ENCODE results near the gene PEX14. TPM values are rescaled to one million over a fixed set of nuclear protein-coding genes. Genes with fewer than 3 reads are reported as not detected.

Gene PEX14
- total and polyA plus RNA-seq, 5 donors, result 17.5 to 24.6 (median 20.8) TPM

- ATAC-seq (no peak), DNase-seq (no peak)
- Histone ChIP-seq H3K27me3 (ENCODE audit: control insufficient read depth, insufficient read depth) (no peaks in the 10 kb centered on the region), H3K27ac (ENCODE audit: low read length) (no peak overlapping the region), H3K4me3 (ENCODE audit: low read length) (no peak overlapping the region), H3K4me1 (ENCODE audit: control insufficient read depth, insufficient read depth, low read length) (no peaks in the 10 kb centered on the region), H3K9me3 (ENCODE audit: control insufficient read depth, low read length) (no peaks in the 10 kb centered on the region)
- WGBS, result 96% methylated on average over 23 of the region's 23 CpGs
- intact Hi-C loops (cut with DNase I), result no loop called here
Observed at GRCh38 chr1:10617931-10618885, 143.5 kb downstream of the PEX14 start.

- intact Hi-C loops (cut with DNase I), result no loop called here
- WGBS, result 89% methylated on average over 12 of the region's 12 CpGs
- ATAC-seq (no peak), DNase-seq (no peak)
- no peaks in the 10 kb centered on the region for H3K4me1 ChIP-seq (ENCODE audit: control insufficient read depth, insufficient read depth, low read length)
- H3K9me3 ChIP-seq (ENCODE audit: control insufficient read depth, low read length), result no peaks in the 10 kb centered on the region
- no peak overlapping the region for H3K4me3 ChIP-seq (ENCODE audit: low read length)
- no peak overlapping the region for H3K27ac ChIP-seq (ENCODE audit: low read length)
- no peaks in the 10 kb centered on the region for H3K27me3 ChIP-seq (ENCODE audit: control insufficient read depth, insufficient read depth)
Observed at GRCh38 chr1:10620776-10621175, 146.0 kb downstream of the PEX14 start.

- H3K4me1 ChIP-seq (ENCODE audit: control insufficient read depth, insufficient read depth, low read length), result no peaks in the 10 kb centered on the region
- 88% methylated on average over 9 of the region's 9 CpGs for WGBS
- no peak overlapping the region for H3K27ac ChIP-seq (ENCODE audit: low read length)
- H3K9me3 ChIP-seq (ENCODE audit: control insufficient read depth, low read length), result no peaks in the 10 kb centered on the region
- intact Hi-C loops (cut with DNase I), result no loop called here
- DNase-seq, result no peak
- ATAC-seq, result no peak
- H3K27me3 ChIP-seq (ENCODE audit: control insufficient read depth, insufficient read depth), result no peaks in the 10 kb centered on the region
- H3K4me3 ChIP-seq (ENCODE audit: low read length), result no peak overlapping the region
Observed at GRCh38 chr1:10621906-10622305, 147.2 kb downstream of the PEX14 start.

GRCh38 chr1:10622910-10623685 lies 148.3 kb downstream of the PEX14 start:
- intact Hi-C loops (cut with DNase I), result no loop called here
- Histone ChIP-seq H3K27ac (ENCODE audit: low read length) (no peak overlapping the region), H3K4me1 (ENCODE audit: control insufficient read depth, insufficient read depth, low read length) (no peaks in the 10 kb centered on the region), H3K27me3 (ENCODE audit: control insufficient read depth, insufficient read depth) (no peaks in the 10 kb centered on the region), H3K4me3 (ENCODE audit: low read length) (no peak overlapping the region), H3K9me3 (ENCODE audit: control insufficient read depth, low read length) (no peaks in the 10 kb centered on the region)
- 91% methylated on average over 24 of the region's 24 CpGs for WGBS
- DNase-seq (no peak), ATAC-seq (no peak)

- no peak for DNase-seq
- H3K27ac ChIP-seq (ENCODE audit: low read length), result no peak overlapping the region
Observed at GRCh38 chr1:10623686-10624145, 149.0 kb downstream of the PEX14 start.

GRCh38 chr1:10624256-10625050 lies 149.7 kb downstream of the PEX14 start:
- Histone ChIP-seq H3K4me3 (ENCODE audit: low read length) (no peak overlapping the region), H3K4me1 (ENCODE audit: control insufficient read depth, insufficient read depth, low read length) (no peaks in the 10 kb centered on the region), H3K27ac (ENCODE audit: low read length) (no peak overlapping the region), H3K27me3 (ENCODE audit: control insufficient read depth, insufficient read depth) (no peaks in the 10 kb centered on the region), H3K9me3 (ENCODE audit: control insufficient read depth, low read length) (no peaks in the 10 kb centered on the region)
- 94% methylated on average over 26 of the region's 26 CpGs for WGBS
- no peak for DNase-seq
- no peak for ATAC-seq
- intact Hi-C loops (cut with DNase I), result no loop called here

More at GRCh38 chr1:10623686-10624145, 149.0 kb downstream of the PEX14 start:
- no peak overlapping the region for H3K4me3 ChIP-seq (ENCODE audit: low read length)
- WGBS, result 87% methylated on average over 12 of the region's 12 CpGs
- H3K4me1 ChIP-seq (ENCODE audit: control insufficient read depth, insufficient read depth, low read length), result no peaks in the 10 kb centered on the region
- H3K9me3 ChIP-seq (ENCODE audit: control insufficient read depth, low read length), result no peaks in the 10 kb centered on the region
- intact Hi-C loops (cut with DNase I), result no loop called here
- no peak for ATAC-seq
- H3K27me3 ChIP-seq (ENCODE audit: control insufficient read depth, insufficient read depth), result no peaks in the 10 kb centered on the region

GRCh38 chr1:10625076-10625475 lies 150.3 kb downstream of the PEX14 start:
- Histone ChIP-seq H3K27ac (ENCODE audit: low read length) (no peak overlapping the region), H3K4me1 (ENCODE audit: control insufficient read depth, insufficient read depth, low read length) (no peaks in the 10 kb centered on the region), H3K4me3 (ENCODE audit: low read length) (no peak overlapping the region), H3K27me3 (ENCODE audit: control insufficient read depth, insufficient read depth) (no peaks in the 10 kb centered on the region), H3K9me3 (ENCODE audit: control insufficient read depth, low read length) (no peaks in the 10 kb centered on the region)
- intact Hi-C loops (cut with DNase I), result no loop called here
- WGBS, result 90% methylated on average over 9 of the region's 9 CpGs
- DNase-seq, result no peak
- ATAC-seq, result no peak

GRCh38 chr1:10625554-10625953 lies 150.8 kb downstream of the PEX14 start:
- Histone ChIP-seq H3K27me3 (ENCODE audit: control insufficient read depth, insufficient read depth) (no peaks in the 10 kb centered on the region), H3K4me1 (ENCODE audit: control insufficient read depth, insufficient read depth, low read length) (no peaks in the 10 kb centered on the region), H3K27ac (ENCODE audit: low read length) (no peak overlapping the region), H3K4me3 (ENCODE audit: low read length) (no peak overlapping the region), H3K9me3 (ENCODE audit: control insufficient read depth, low read length) (no peaks in the 10 kb centered on the region)
- intact Hi-C loops (cut with DNase I), result no loop called here
- 83% methylated on average over 10 of the region's 10 CpGs for WGBS
- DNase-seq (no peak), ATAC-seq (no peak)

- Histone ChIP-seq H3K27me3 (ENCODE audit: control insufficient read depth, insufficient read depth) (no peaks in the 10 kb centered on the region), H3K4me3 (ENCODE audit: low read length) (no peak overlapping the region), H3K4me1 (ENCODE audit: control insufficient read depth, insufficient read depth, low read length) (no peaks in the 10 kb centered on the region), H3K9me3 (ENCODE audit: control insufficient read depth, low read length) (no peaks in the 10 kb centered on the region), H3K27ac (ENCODE audit: low read length) (no peak overlapping the region)
- ATAC-seq (no peak), DNase-seq (no peak)
- 92% methylated on average over 13 of the region's 13 CpGs for WGBS
- intact Hi-C loops (cut with DNase I), result no loop called here
Observed at GRCh38 chr1:10626131-10626731, 151.5 kb downstream of the PEX14 start.

GRCh38 chr1:10626791-10627410 lies 152.2 kb downstream of the PEX14 start:
- intact Hi-C loops (cut with DNase I), result no loop called here
- 90% methylated on average over 22 of the region's 22 CpGs for WGBS
- Histone ChIP-seq H3K4me3 (ENCODE audit: low read length) (no peak overlapping the region), H3K9me3 (ENCODE audit: control insufficient read depth, low read length) (no peaks in the 10 kb centered on the region), H3K27ac (ENCODE audit: low read length) (no peak overlapping the region), H3K4me1 (ENCODE audit: control insufficient read depth, insufficient read depth, low read length) (no peaks in the 10 kb centered on the region), H3K27me3 (ENCODE audit: control insufficient read depth, insufficient read depth) (no peaks in the 10 kb centered on the region)
- ATAC-seq (no peak), DNase-seq (no peak)
